Measurements from ENCODE around the gene RERG. TPM values are rescaled to one million over a fixed set of nuclear protein-coding genes. Genes with fewer than 3 reads are reported as not detected.

RERG gene
- total RNA-seq, 1 experiment from 2014 or later, result not detected

DNA sequence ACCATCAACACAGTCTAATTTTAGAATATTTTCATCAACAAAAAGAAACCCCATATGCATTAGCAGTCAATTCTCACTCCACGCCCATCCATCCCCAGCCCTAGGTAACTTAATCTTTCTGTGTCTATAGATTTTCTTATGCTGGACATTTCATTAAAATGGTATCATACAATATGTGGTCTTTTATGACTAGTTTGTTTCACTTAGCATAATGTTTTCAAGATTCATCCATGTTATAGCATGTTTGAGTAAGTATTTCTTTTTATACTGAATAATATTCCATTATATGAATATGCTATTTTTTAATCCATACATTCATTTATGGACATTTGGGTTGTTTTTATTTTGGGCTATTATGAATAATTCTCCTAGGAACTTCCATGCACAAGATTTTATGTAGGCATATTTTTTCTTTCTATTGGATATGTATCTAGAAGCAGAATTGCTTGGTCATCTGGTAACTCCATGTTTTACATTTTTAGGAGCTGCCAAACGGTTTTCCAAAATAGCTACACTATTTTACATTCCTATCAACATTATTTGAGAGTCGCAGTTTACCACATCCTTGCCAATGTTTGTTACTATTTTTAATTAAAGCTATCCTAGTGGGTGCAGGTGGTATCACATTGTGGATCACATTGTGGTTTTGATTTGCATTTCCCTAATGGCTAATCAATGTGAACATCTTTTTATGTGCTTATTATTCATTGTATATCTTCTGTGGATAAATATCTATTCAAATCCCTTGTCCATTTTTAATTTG, 49.0 kb downstream of the RERG start:
- ChIA-PET POLR2A (ENCODE audit: low non-redundant PET) (no interaction called here), CTCF (no interaction called here)
- BruUV-seq (replicated peaks), result no TSS peak

GRCh38 chr12:15171012-15171655, 50.1 kb downstream of the RERG start:
- no peaks in the 10 kb centered on the region for H3K9me3 ChIP-seq (ENCODE audit: low read depth, low read length, poor library complexity, severe bottlenecking)
- H3K4me1 ChIP-seq (ENCODE audit: insufficient read depth, low read length, poor library complexity, severe bottlenecking), result no peaks in the 10 kb centered on the region
- H3K27me3 ChIP-seq (replicated peaks; ENCODE audit: insufficient read depth, low read depth, low read length, poor library complexity), result no peaks in the 10 kb centered on the region
- no peak for TF ChIP-seq CTCF (conservative IDR thresholded peaks at IDR 0.05; ENCODE audit: low read depth, low read length)
- no peak for TF ChIP-seq EZH2 (IDR thresholded peaks at IDR 0.05; ENCODE audit: borderline replicate concordance, low read depth, low read length, poor library complexity, severe bottlenecking)
- no peak for DNase-seq (ENCODE audit: low spot score)
- CTCF ChIA-PET, result no interaction called here
- no peak overlapping the region for H3K27ac ChIP-seq (ENCODE audit: low read depth, low read length, poor library complexity, severe bottlenecking)
- H3K36me3 ChIP-seq (ENCODE audit: insufficient read depth, low read length, poor library complexity, severe bottlenecking), result no peaks in the 10 kb centered on the region
- BruUV-seq (replicated peaks), result no TSS peak
- intact Hi-C loops (cut with micrococcal nuclease; ENCODE audit: unreplicated experiment), result no loop called here
- no peak overlapping the region for H3K4me3 ChIP-seq (ENCODE audit: low read depth, low read length, poor library complexity, severe bottlenecking)
- POLR2A ChIA-PET (ENCODE audit: low non-redundant PET), result no interaction called here

More for the DNA sequence above, 49.0 kb downstream of the RERG start:
- Histone ChIP-seq H3K4me1 (ENCODE audit: insufficient read depth, low read length, poor library complexity, severe bottlenecking) (no peaks in the 10 kb centered on the region), H3K27ac (ENCODE audit: low read depth, low read length, poor library complexity, severe bottlenecking) (no peak overlapping the region), H3K4me3 (ENCODE audit: low read depth, low read length, poor library complexity, severe bottlenecking) (no peak overlapping the region), H3K9me3 (ENCODE audit: low read depth, low read length, poor library complexity, severe bottlenecking) (no peaks in the 10 kb centered on the region), H3K36me3 (ENCODE audit: insufficient read depth, low read length, poor library complexity, severe bottlenecking) (no peaks in the 10 kb centered on the region), H3K27me3 (replicated peaks; ENCODE audit: insufficient read depth, low read depth, low read length, poor library complexity) (no peaks in the 10 kb centered on the region)
- TF ChIP-seq EZH2 (IDR thresholded peaks at IDR 0.05; ENCODE audit: borderline replicate concordance, low read depth, low read length, poor library complexity, severe bottlenecking), result no peak
- no peak for TF ChIP-seq CTCF (conservative IDR thresholded peaks at IDR 0.05; ENCODE audit: low read depth, low read length)
- intact Hi-C loops (cut with micrococcal nuclease; ENCODE audit: unreplicated experiment), result no loop called here
- no peak for DNase-seq (ENCODE audit: low spot score)

DNA sequence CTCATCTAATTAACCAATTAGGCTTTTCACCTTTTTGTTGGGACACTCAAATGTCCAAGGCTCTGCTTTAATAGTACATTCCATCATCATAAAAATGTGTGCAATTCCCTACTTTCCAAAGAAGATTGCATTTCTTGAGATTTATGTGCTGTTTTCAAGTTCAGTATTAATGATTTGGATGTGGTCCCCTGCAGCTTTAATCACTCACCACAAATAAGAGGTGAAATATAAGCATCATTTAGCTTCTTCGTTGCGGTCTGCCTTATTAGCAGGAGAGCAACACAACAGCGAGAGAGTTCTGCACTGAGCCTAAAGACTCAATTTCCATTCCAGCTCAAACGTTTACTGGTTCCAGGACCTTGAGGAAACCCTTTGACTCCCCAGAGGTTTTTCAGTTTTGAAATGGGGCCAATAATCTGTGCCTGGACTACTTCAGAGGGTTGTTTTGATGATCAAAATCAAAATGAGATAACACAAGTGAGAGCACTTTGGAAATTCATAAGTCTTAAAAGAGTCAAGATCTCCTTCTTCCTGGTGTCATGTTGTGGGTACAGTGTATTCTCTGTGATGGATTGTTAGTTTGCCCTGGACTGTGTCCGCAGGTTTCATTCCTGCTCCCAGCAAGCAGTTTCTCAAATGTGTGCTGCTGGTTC, 53.1 kb downstream of the RERG start:
- POLR2A ChIA-PET (ENCODE audit: low non-redundant PET), result no interaction called here
- no peaks in the 10 kb centered on the region for H3K27me3 ChIP-seq (replicated peaks; ENCODE audit: insufficient read depth, low read depth, low read length, poor library complexity)
- BruUV-seq (replicated peaks), result no TSS peak
- no peak for DNase-seq (ENCODE audit: low spot score)
- CTCF ChIA-PET, result no interaction called here
- no peak for TF ChIP-seq CTCF (conservative IDR thresholded peaks at IDR 0.05; ENCODE audit: low read depth, low read length)
- TF ChIP-seq EZH2 (IDR thresholded peaks at IDR 0.05; ENCODE audit: borderline replicate concordance, low read depth, low read length, poor library complexity, severe bottlenecking), result no peak
- H3K4me1 ChIP-seq (ENCODE audit: insufficient read depth, low read length, poor library complexity, severe bottlenecking), result peaks cover 10% of the 10 kb centered on the region
- H3K27ac ChIP-seq (ENCODE audit: low read depth, low read length, poor library complexity, severe bottlenecking), result no peak overlapping the region
- no peaks in the 10 kb centered on the region for H3K9me3 ChIP-seq (ENCODE audit: low read depth, low read length, poor library complexity, severe bottlenecking)
- H3K36me3 ChIP-seq (ENCODE audit: insufficient read depth, low read length, poor library complexity, severe bottlenecking), result no peaks in the 10 kb centered on the region
- intact Hi-C loops (cut with micrococcal nuclease; ENCODE audit: unreplicated experiment), result no loop called here
- H3K4me3 ChIP-seq (ENCODE audit: low read depth, low read length, poor library complexity, severe bottlenecking), result no peak overlapping the region

All from A673 (cell line).